ENCODE results near the gene CRYGN.

The CRYGN gene

DNA sequence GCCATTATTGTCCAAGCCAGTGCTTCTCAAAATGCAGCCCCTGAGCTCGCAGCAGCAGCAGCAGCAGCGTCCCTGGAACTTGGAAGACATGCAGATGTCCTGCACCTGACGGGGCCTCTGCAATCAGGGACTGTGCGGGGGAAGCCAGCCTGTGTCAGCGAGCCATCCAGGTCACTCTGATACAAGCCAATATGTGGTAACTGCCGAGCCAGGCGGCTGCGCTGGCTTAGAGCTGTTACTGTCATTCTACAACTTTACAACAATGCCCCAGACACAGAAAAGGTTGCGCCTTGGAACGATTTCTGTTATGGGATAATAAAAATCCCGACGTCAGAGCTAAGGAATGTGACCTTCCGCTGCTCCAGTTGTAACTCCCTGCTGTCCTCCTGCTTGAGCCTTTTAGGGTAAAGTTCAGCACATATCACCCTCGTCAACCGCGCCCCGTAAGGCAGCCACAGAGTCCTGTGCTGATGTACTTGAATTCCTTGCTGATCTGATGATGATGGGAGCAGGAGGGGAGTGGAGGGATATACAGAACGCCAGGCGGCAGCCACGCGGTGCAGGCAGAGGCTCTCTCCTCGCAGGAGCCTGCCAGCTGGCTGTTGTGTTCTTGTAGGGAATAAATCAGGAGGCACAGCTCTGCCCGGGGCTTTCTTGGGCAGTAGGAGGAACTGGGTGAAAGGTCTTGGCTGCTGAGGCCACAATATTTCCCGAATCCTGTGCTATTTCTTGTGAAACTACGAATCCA lies 20.0 kb upstream of the CRYGN start:
- DNase-seq = no peak

DNA sequence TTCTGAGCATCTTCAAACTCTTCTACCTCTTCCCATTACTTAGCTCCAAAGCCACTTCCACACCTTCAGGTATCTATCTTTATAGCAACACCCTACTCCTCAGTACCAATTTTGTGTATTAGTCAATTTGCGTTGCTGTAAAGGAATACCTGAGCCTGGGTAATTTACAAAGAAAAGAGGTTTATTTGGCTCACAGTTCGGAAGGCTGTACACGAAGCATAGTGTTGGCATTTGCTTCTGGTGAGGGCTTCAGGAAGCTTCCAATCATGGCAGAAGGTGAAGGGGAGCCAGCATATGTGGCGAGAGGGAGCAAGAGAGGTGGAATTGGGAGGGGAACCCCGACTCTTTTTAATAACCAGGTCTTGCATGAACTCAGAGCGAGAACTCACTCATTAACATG lies 17.6 kb upstream of the CRYGN start:
- no peak for DNase-seq

GRCh38 chr7:151456782-151457181 lies 16.8 kb upstream of the CRYGN start:
- no peak for DNase-seq

DNA sequence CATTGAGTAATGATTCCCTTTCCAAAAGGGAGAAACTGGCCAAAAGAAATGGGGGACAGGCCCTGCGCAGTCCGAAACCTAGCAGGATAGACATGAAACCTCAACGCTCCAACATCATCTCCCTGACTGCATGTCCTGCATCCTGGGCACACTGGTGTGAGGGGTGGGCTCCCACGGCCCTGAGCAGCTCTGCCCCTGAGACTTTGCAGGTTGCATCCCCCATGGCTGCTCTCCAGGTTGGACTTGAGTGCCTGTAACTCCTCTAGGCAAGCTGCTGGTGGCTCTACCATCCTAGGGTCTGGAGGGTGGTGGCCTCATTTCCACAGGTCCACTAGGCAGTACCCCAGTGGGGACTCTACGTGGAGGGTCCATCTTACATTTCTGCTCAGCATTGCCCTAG lies 16.3 kb upstream of the CRYGN start:
- DNase-seq = no peak

- no peak for DNase-seq
Observed at GRCh38 chr7:151455690-151456089, 15.7 kb upstream of the CRYGN start.

- no peak for DNase-seq
Observed at GRCh38 chr7:151454932-151455530, 15.1 kb upstream of the CRYGN start.

- DNase-seq = no peak
Observed at GRCh38 chr7:151454305-151454704, 14.4 kb upstream of the CRYGN start.

- DNase-seq = no peak
Observed at GRCh38 chr7:151453326-151453791, 13.4 kb upstream of the CRYGN start.

DNA sequence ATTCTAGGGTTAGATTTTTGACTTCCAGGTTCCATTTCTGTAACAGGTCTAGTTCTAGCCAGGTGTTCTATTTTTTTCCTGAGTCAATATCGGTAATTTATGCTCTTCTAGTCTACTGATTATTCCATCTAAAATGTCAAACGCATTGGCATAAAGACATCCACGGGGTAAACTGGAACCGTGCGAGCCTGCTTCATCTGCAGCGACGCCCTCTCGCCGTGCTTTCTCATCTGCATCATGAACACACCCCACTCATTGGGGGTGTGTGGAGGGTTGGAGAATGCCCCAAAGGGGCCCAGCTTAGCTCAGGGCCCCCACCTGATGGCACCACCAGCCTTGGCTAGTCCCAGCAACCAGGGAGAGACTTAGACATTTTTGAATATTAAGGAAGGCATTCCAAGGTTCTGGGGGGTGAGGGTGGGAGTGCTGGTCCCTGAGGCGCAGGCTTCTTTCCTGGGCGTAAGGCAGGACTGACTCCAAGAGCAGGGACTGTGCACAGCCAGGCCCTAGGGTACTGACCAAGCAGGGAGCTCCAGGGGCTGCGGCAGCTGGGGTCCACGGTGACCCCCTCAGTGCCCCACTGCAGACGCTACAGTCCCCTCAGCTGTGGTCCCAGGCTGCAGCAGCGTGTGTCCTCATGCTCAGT lies 12.9 kb upstream of the CRYGN start:
- no peak for DNase-seq

DNA sequence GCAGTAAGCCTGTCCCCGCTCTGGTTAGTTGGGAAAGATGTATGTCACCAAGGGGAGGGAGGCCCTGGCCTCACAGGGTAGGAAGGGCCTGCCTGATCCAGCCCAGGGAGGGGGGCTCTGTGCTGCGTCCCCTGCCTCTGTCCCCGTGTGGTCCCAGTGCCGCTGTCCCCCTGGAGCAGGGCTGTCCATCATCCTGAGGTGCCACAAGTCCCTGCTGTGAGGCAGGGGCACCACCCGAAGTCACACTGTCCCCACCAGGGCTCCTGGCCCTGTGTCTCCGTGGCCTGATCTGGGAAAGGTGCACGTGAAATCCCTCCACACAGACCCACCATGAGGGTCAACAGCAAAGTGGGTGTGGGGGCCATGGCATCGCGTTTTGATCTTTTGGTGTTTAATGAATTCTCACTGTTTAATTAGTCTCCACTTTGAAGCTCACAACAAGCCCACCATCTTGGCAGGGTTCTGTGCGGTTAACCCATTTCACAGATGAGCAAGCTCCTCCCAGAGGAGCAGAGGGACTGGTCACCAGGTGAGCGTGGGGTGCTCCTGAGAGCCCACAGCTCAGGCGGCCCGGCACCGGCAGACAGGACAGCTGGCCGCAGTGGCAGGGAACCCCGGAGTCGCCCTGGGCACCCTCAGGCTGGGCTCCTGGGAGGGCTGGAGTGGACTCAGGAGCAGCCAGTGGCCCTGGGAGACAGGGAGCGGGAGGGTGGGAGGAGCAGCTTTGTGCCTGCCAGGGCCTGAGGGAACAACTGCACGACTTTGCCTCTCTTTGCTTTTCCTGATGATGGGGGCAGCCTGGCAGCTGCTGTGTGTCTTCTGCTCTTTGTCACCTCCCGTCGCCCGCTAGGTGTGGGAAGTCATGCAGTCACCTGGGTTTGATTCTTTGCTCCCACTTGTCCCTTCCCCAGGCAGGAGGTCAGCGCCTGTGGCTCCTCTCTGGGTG lies 12.0 kb upstream of the CRYGN start:
- no peak for DNase-seq

DNA sequence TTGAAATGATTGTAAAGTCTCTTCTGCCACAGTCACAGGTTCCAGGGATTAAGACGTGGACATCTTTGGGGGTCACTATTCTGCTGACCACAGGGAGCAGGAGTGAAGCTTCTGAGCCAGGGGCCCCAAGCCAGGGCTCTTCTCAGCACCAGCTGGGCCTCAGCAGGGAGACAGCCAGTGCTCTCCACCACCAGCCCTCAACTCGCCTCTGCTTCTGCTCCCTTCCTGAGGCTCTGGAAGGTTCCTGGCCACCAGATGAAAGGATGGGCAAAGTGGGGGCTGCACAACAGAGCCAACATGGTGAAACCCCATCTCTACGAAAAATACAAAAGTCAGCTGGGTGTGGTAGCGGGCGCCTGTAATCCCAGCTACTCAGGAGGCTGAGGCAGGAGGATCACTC lies 11.2 kb upstream of the CRYGN start:
- no peak for DNase-seq

DNA sequence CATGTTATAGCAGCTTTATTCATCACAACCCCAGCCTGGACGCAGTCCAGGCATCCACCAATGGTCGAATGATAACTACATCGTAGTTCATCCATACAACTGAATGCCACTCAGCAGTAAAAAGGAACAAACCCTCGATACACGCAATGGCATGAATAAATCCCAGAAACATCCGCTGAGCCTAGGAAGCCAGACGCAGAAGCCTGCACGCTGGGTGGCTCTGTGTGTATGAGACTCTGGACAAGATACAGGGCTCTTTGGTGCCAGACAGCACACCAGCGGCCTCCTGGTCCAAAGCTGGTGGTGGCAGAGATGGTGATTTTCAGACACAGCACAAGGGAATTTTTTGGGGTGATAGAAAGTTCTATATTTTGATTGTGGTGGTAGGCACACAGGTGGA lies 10.0 kb upstream of the CRYGN start:
- DNase-seq = no peak

- peak; percentile 79 for DNase-seq
Observed at GRCh38 chr7:151448261-151449252, 8.6 kb upstream of the CRYGN start.

DNA sequence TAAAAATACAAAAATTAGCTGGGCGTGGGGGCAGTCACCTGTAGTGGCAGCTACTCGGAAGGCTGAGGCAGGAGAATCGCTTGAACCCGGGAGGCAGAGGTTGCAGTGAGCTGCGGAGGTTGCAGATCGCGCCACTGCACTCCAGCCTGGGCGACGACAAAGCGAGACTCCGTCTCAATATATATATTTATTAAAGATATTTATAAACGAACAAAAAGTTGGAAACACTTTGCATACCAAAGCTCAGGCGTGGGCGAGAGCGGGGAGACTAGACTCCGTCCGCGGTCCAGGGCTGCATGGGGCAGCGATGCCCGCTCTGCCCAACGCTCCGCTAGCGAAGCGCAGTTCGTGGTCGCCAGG lies 7.9 kb upstream of the CRYGN start:
- DNase-seq = no peak

- no peak for DNase-seq
Observed at GRCh38 chr7:151447312-151447711, 7.4 kb upstream of the CRYGN start.

DNA sequence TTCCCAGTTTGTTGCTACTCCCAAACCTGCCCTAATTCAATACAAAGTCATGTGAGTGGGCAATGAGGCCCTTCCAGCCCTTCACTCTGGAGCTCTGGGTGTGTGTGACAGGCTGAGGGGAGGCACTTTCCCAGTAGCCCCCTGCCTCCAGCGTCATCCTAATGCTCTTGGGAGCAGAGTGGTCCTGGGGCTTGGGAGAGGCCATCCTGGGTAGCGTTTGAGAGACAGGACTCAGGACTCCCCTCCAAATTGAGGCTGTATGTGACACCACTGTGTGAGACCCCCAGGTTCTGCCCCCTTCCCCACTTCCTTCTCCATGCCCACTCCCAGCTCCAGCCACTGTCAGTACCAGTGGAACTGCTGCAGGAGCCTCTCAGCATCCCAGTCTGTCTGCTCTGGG lies 6.5 kb upstream of the CRYGN start:
- DNase-seq = no peak

GRCh38 chr7:151444632-151445031 lies 4.7 kb upstream of the CRYGN start:
- DNase-seq = no peak

GRCh38 chr7:151442776-151443496 lies 3.0 kb upstream of the CRYGN start:
- no peak for DNase-seq

- DNase-seq = no peak
Observed at GRCh38 chr7:151440799-151441445, 981 bp upstream of the CRYGN start.

GRCh38 chr7:151438864-151439601 lies 908 bp downstream of the CRYGN start:
- DNase-seq = no peak
